ENCODE data around the gene FOXP1.
A peak's percentile ranks its signal among the peaks of the same experiment; 100 is the strongest.
"Not testable (repeated sequence)": the region's sequence is repeated elsewhere in the genome, so short reads cannot be mapped to it uniquely, and the experiment has no call there.

The FOXP1 gene

DNA sequence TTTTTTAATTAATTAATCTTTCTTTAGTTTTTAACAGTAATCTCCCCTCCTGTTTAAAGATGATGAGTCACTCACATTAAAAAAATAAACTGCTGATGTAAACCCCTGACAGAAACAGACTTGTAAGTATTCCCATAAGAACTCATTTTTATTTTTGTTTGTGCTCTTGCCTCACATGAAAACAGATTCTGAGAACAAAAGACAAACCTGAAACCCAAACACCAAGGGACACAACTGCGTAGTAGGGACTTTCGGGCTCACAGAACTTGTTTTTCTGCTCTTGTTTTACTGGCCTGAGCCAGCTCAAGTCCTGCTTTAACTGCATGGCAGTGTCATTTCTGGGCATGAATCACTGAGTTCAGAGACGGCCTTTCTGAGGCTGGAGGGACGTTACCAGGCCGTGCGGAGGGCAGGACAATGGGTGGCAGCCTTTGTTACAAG is 600.8 kb downstream of the FOXP1 start:
- peak; percentile 18 for DNase-seq

DNA sequence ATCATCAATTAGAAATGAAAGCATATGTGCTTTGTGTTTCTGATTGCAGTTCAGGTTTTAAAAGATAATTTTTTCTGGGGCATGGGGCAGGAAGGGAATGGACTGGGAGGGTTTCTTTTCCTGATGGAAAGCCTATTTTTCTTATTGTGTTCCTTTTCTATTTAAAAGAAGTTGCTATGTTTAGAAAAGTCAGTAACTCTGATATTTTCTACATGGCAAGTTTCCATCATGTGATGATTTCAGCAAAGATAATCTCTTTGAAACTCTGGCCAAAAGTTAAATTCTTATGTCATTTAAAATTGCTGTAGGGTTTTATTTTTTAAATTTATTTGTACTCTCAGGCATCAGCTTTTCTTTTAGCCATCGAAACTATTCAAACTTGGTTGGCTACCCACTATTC is 601.2 kb downstream of the FOXP1 start:
- DNase-seq, result no peak

DNA sequence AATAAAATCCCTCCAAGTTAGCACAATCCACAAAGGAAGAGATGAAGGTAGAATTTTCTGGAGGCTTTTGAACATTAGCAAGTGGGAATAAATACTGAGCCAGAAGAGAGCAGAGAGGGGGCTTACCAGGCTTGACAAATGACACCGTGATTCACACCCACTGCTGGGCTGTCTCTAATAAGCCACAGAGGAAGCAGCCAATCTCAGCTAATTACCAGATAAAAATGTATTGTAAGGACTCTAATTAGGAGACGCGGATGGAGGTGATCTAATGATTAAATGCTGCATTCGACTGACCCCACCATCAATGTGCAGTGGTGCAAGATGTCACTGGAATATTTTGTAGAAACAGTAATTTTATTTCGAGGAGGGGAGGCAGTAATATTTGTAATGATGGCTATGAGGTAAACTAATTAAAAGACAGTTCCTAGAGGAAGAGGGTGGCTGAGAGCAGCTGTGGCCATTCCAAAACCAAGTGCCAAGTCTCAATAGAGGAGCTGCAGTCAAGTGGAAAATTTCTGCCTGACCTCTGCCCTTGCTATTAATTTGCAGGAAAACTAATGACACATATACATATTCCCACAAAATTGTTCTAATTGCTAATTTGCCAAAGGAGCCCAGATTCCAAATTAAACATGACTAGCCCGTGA is 602.2 kb downstream of the FOXP1 start:
- no peak for DNase-seq

DNA sequence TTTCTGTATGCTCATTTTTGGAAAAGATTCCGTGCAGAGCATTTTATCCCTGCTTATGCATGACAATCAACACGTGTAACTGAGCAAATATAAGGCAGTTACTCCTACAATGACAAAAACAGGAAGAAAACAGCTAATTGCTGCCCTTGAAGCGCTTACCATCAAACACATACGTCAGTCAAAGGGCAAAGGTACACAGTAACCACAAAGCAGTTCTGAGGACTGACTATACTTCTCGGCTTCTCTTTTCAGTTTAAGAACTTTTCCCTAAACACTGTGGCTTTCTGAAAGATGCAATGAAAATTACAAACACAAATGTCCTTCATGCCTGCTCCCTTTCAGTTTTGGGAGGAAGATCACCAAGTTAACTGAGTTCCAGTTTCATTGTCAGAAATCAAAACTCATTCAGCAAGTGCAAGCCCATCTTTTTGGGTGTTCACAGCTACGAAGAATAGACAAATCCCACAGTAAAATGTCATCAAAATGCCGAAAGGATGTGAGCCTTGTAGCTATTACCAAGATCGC is 602.8 kb downstream of the FOXP1 start:
- DNase-seq, result peak; percentile 13

DNA sequence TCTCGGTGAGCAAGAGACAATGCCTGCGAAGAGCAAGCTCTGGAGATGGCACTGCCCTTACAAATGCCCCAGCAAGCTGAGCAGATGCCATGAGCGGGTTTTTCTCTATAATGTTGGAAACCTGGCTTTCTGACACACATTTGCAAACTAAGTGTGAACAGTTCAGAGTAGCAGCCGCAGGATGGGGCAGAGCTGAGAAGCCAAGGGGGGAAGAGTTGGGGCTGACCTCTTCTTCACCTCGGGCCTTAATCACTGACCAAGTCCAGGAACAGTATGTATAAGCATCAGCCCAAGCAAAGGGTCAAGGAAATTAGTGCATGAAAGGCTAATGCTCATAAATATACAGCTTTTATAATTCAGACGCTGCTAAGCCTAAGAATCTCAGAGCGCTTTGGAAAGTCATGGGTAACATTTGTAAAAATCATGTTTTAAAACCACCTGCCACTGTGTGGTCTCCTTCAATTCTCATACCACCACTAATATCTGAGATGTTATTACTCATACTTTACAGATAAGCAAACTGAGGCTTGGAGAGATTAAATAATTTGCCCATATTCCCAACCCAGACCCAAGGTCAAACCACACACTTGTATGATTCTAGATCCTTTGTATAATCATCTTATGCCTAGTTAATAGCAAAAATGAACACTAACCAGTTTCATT is 603.4 kb downstream of the FOXP1 start:
- DNase-seq, result no peak

DNA sequence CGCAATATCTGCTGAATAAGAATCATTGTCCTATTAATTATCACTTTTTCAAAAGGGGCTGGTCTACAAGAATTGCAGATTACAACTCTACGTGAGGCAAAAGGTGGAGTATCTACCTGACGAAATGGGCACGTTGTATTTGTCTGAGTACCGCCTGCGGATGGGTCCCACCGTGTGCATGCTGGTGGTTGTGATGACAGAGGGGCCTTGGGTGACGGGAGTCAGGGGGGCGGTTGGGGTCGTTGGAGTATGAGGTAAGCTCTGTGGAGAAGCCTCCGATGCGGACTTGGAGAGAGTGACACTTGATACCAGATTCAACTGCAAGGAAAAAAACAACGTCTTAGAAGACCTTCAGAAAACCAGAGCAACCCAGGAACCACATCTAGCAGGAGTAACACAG is 605.8 kb downstream of the FOXP1 start:
- no peak for DNase-seq

DNA sequence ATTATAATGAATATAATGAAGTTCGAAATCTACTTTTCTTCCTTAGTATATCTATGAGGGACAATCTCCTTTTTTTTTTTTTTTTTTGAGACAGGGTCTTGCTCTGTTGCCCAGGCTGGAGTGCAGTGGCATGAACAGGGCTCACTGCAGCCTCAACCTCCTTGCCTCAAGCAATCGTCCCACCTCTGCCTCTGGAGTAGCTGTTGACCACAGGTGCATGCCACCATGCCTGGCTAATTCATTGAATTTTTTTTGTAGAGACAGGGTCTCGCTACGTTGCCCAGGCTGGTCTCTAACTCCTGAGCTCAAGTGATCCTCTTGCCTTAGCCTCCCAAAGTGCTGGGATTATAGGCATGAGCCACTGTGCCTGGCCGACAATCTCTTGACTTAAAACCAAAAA is 607.5 kb downstream of the FOXP1 start:
- DNase-seq, result not testable (repeated sequence)

DNA sequence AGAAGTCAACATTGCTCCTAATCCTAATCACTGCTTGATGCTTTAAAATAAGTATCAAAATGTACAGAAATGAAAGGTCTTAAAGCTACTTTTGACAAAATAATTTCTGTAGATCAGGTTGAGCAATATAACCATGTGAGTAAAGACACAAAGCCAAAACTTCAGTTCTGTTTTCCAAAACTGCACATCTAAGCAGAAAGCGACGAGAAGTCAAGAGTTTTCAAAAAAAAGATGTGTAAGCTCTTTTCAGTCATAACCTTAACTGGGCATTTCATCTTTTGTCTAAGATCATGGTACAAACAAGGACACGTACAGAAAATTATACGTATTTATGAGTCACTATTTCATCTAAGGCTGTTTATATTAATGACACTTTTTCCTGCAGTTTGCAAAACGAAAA is 608.8 kb downstream of the FOXP1 start:
- DNase-seq, result no peak

DNA sequence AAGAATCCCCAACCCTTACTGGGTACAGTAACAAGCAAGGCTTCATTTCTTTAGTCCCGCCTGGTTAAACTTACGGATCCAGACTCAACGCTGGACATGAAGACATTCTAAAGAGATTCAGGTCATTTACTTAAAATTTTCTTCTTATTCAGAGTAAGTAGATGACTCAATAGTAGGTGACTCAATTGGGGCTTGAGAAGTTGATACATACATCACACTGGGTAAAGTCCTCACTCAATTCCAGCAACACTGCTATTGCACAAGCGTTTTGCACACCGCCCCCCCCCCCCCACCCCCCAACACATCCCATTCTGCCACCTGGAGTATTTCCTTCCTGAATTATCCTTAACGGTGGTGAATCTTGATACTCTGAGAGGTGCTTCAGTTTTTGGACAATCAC is 610.0 kb downstream of the FOXP1 start:
- DNase-seq, result no peak

DNA sequence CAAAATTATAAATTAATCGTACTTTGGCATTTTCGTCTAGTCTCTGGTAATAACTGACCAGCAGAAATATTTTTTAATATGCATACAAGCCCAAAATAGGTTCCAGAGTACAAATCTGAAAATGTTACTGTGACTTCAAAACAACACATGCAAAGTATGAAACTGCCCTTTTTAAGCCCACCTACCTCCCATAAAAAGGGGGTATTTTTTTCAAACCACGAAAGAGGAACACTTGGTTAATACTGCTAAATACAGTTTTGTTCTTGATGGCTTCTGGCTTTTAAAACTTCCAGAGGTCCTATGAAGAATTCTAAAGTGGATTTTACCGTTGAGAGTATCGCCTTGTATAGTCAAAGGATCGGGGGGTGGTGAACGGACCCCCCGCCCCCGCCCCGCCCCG is 610.7 kb downstream of the FOXP1 start:
- DNase-seq, result no peak

DNA sequence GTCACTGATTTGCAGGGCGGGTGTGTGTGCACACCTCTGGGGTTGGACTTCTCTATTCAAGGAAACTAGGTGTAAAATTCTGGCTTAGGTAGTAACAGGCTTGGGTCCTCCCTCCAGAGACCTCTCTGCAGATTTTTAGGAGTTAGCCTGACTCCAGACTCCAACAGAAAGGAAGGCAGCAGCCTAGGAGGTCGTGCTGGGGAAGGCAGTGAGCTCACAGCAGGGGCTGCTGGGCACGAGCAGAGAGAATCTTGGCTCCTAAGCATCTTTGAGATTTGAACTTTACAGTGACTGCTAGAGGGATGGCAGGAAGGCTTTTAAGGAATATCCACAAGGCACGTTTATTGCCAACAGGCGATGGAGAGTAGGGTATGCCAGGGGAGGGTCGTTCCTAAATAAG is 612.6 kb downstream of the FOXP1 start:
- DNase-seq, result no peak

DNA sequence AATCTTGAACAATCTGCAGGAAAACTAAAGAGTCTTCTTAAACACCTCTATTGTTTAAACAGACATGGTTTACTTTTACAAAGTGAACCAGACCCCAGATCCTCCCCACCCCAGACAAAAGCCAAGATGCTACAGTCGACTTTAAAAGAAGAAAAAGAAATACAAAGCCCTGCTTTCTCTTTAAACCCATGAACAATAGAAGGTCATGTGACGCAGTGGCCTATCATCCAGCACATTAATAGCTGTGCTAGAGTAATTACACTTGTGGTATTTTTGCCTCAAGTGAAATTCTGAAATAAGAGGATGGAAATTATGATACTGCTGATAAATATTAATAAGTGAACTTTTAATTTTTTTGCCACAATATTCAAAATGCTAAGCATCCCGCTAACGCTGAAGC is 613.4 kb downstream of the FOXP1 start:
- no peak for DNase-seq

DNA sequence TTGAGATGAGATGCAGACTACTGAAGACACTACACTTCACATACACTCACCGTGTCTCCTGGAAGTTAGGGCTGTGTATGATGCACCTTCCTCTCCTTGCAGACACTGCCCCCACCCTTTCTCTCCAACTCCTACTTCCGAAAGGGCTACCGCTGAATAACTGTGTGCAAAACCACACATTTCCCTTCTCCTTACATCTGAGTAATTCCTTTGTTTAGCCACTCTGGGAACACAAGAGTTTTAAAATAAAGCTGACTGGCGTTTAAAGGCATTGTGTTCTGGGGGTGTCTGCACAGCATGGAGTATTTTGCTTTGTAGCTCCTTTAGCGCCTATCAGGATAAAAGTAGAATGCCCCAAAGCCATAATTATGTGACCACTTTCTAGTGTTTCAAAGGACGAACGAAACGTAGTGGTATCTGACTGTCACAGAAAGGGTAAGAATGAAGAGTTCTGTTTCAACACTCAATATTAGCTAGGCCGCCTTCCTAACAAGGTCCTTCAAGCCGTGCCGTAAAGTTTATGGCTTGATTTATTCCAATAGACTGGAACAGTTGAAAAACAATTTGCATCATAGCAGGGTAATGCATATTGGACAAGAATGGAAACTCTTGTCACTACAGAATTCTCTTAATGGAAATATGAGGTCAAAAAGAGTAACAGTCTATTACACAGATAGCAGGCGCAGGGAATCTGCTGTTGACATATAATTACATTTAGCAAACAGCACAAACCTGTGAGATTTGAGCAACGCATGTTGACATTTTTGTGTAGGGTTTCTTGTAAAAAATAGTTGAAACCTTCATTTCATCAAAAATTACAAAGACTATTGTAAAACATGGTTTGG is 619.9 kb downstream of the FOXP1 start:
- DNase-seq, result no peak

DNA sequence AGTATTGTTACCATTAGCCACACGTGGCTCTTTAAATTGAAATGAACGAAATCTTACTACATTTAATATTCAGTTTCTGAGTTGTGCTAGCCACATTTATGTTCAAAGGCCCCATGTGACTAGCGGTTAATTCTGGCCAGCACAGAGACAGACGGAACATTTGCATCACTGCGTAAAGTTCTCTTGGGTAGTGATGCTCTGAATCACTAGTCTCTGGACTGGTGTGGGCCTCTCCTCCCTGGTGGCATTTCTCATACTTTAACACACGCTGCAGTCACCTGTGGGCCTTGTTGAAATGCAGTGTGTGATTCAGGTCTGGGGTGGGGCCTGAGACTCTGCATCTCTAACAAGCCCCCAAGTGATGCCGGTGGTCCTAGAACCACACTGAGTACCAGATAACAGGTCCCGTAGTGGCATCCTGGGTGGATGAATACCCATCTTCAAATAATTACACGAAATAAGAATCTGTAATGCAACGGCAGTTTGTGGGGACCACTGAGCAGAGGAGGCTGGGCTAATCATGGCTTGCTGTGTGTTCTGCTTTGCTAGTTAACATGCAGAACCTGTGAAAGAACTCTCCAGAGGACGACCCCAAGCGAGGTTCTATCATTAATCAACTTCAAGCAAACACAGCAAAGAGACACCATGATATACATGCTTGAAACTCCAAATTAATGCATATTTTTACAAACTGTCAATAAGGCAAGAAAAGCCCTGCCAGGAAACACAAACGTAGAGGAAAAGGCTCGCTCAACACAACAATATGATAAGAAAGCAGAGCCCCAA is 623.8 kb downstream of the FOXP1 start:
- no peak for DNase-seq

DNA sequence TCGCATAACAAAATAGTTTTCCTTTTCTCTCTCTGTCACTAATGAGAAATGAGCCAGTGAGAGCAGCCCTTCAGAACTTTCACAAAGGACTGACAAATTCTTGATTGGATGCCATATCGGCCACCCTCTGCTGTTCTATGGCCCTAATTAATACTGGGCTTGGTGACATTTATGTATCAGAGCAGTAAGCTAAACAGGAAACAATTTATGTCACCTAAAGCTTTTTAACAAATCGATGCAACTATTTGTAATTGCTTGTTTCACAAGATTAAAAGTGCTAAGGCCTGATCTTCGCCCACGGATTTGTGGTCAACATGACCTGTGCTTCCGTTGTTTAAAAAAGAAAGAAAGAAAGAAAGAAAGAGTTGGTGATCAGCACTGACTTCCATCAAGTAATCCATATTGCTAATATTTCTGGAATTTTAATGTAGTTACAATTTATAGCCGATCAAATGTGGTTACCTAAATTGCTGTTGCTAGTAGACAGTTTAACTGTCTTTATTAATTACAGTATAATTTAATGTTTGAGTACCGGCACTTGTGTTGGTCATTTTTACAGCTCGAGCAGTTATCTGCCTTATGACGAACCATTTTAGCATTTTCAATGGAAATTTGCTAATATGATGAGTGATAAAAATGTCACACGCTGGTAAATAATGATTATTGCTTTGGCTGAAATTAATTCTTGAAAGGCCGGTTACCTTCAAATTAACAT is 631.3 kb downstream of the FOXP1 start:
- no peak for DNase-seq

DNA sequence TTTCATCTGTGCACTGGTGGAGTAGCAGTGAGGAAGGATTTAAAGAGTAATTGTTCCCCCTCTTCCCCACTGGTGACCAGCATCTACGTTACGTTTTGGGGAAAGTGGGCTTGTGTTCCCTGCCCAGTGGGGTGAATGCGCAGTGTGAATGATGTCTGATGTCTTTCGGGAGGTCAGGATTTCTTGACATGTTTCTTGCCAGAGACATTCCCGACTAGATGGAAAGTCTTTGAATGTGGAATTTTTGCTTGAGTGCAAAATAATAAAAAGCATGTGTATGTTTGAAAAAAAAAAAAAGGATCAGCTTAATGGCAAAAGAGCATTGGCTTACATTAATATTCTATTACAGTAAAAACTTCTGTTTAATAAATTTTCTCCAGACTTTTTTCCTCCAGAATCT is 632.2 kb downstream of the FOXP1 start:
- no peak for DNase-seq

DNA sequence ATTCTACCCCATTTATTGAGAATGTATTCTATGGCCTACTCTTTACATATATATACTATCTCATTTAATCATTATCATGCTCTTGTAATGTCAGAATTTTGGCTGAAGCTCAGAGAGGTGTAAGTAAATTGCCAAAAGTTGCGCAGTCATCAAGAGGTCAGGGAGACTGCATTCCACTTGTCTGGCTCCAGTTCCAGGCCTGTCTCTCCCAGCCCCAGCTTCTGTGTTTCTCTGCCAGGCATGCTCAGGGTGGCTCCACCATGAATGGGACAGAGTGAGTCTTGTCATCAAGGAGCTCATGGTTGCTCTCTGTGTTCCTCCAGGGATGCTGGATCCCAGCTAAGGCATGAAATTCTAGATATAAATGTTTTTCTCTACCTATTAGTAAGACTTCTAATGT is 635.9 kb downstream of the FOXP1 start:
- no peak for DNase-seq

DNA sequence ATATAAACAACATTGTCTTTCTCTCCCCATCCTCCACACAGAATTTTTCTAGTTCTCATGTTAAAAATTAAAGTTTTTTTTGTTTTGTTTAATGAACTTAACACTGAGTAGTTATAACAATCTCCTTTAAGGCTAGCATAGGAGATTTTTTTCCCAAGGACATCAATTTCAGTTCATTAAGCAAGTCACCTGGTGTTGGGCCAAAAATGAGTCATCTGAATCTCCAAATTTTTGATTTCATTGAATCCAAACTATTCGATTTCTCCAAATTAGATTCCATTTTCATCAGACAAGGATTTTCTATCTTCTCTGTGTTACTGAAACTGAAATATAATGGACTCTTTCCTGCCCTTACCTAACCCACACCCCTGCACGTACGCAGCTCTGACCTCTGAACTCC is 639.6 kb downstream of the FOXP1 start:
- DNase-seq, result no peak

DNA sequence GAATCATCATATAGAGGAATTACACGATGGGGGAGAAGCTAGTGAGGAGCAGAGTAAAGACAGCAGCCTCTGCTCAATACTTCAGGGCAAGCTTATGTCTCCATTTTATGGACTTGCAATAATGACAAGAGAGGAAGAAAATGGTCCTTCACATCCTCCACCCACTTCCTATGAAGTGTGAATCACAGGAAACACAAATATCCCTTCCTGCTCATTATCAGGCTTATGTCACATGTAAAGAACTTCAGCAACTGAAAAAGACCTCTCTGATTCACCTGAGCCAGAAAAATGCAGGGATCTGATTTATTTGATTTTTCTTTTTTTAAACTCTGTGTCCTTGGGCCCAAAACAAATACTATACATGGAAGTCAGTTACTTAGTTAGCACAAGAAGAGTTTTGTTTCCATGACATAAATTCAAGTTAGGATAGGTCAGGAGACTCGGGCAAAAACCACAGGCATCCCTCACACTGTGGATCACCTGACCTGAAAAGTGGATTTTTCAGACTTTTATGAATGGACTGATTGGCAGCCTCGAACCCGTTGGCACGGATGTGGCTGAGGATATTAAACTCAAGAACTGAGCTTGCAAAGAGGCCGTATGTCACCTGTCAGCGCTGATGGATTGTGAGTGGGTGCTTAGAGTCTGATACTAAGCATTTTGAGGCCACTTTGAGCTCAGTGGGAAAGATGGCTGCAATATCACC is 650.3 kb downstream of the FOXP1 start:
- DNase-seq, result no peak

DNA sequence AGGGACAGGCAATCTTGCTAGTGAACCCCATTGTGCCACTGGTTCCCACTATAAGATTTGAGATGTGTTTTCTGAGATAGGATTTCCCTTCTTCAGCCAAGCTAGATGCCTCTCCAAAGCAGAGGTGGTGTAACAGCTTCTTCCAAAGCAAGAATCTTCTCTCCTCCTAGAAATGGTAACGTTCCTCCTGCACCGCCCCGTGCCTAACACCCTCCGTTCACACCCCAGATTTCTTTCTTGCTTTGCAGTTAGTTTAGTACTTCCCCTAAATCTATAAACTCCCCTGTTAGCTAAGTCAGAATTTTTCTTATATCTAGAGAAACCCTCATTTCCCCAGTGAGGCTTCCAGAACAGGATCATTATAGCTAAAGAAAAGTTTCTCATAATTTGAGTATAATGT is 653.5 kb downstream of the FOXP1 start:
- DNase-seq, result no peak

DNA sequence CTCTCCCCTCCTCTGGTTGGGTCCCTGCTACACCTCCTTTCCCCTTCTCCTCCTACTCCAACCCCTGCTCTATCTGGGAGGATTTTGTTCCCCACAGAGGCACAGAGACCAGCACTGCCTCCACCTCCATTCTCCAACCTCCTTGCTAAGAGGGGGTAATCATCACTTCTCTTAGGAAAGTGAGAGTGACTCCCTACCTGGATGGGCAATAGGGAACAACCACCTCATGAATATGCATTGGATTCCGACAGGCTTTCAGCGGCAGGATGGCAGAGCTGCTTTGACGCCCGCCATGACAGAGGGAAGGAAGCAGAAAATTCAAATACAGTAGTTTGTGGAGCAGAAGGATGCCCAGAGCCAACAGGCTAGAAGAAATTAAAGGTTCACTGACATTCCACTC is 656.3 kb downstream of the FOXP1 start:
- DNase-seq, result no peak

DNA sequence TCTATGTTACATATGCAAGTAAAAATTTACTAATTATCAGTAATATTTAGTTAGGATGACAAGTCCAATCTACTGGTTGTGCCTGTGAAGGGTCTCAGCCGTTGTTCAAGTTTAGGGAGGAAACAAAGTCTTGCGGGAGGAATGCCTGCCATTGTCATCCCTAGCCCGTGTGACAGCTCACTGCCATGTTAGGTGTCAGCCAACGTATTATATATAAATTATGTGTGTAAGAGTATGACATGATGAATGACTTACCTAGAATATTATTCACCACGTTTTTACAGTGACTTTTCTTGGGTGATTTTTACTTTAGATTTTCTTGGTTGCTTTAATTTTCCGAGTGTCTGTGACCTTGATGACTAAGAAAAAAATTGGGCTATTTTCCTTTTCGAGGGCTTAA is 656.7 kb downstream of the FOXP1 start:
- no peak for DNase-seq
